H1 (cell line): ENCODE data around the gene ZNF613. TPM values are rescaled to one million over a fixed set of nuclear protein-coding genes. Genes with fewer than 3 reads are reported as not detected.

Source experiments
- ATF2 ChIP-seq: IDR thresholded peaks from 2 replicates; pipeline ENCODE4 v1.6.1; 2012; ENCODE audit warnings: low read length, inconsistent platforms
- JUND ChIP-seq: IDR thresholded peaks from 2 replicates; pipeline ENCODE4 v1.6.1; 2011; ENCODE audit warnings: mild to moderate bottlenecking, improper control_type of control experiment, low read length
- KDM1A ChIP-seq: fragments of 200-600, 300-600 bp; sonication (generic); IDR thresholded peaks from 2 replicates; pipeline ENCODE4 v1.7.1; 2016; ENCODE audit warnings: mild to moderate bottlenecking, low read length, borderline replicate concordance
- MAFK ChIP-seq: IDR thresholded peaks from 2 replicates; pipeline ENCODE4 v1.6.1; 2012; ENCODE audit warnings: low read depth, mild to moderate bottlenecking, improper control_type of control experiment, low read length
- RBBP5 ChIP-seq: IDR thresholded peaks from 2 replicates; pipeline ENCODE4 v1.7.1; 2012; ENCODE audit warnings: low read depth, mild to moderate bottlenecking, inconsistent platforms, low read length, moderate library complexity, borderline replicate concordance
- SP2 ChIP-seq: IDR thresholded peaks from 2 replicates; pipeline ENCODE4 v1.6.1; 2012; ENCODE audit warnings: mild to moderate bottlenecking, low read length, inconsistent platforms
- polyA plus RNA-seq, 7 experiments: library from polyadenylated mRNA; depleted of rRNA in 3 of 7; stranded (reverse) in 5 of 7; unstranded in 2 of 7; fragments of >200 nt in 5 of 7; fragments of 200-250 nt in 2 of 7; gene quantifications; 1 replicate in 5 of 7; 2 replicates in 1 of 7; 4 replicates in 1 of 7; pipeline versions ENCODE4 v1.2.1 to v1.2.3, GENCODE V29; 2011 to 2013; ENCODE audit warnings: missing spikeins in 2 of 7, mixed read lengths in 2 of 7
- total RNA-seq: library from RNA; stranded (reverse); fragmentation: NEBNext Ultra II Directional; extraction: Animal tissue kit (Norgen Biotek cat#: 25700); gene quantifications from 2 replicates; pipeline ENCODE4 v1.2.1, GENCODE V29; 2021

The ZNF613 gene
- total and polyA plus RNA-seq, 2 of the 8 experiments (the other 6 are each of a cell fraction or from before 2014, with no cell fraction given), result 4.7 to 14.2 TPM

DNA sequence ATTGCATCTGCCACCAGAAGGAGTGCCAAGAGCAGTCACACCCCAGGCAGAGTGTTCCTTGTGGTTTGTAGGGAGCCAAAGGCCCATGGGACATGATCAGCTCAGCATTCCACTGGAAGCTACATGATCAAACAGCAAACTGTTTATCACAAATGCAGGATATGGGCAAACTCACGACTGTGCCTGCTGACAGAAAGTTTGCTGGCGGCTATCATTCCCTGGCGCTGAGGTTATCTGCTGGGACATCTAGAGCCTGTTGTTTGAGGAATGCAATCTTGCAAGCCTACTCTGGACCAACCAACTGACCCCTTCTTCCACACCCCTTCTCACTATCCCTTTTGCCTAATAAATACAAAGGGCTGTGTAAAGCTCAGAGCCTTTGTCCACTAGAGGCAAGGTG lies 7.7 kb upstream of the ZNF613 start (continued):
- TF ChIP-seq ATF2 (no peak), JUND (no peak), SP2 (no peak), MAFK (no peak), KDM1A (no peak), RBBP5 (no peak)
